Activated CD4-positive, alpha-beta memory T cell treated with anti-CD3 and anti-CD28 coated beads, Interleukin-2, amount 10 ng/mL, durations not matched to agents 7 days and 5 days (primary cell): ENCODE results near the gene TNS4. TPM values are rescaled to one million over a fixed set of nuclear protein-coding genes. Genes with fewer than 3 reads are reported as not detected.

ENCODE experiments used
- CTCF ChIA-PET: fragments of 350-600 bp; sonication (Branson Sonifier 250); formaldehyde crosslinking; loops from one replicate; lab custom pipeline; 2021; ENCODE audit warnings: antibody characterized with exemption, inconsistent platforms; lab: Charles Lee
- POLR2A ChIA-PET: fragments of 350-600 bp; sonication (Branson Sonifier 250); formaldehyde crosslinking; loops from one replicate; lab custom pipeline; 2021; ENCODE audit warnings: antibody characterized with exemption; lab: Charles Lee
- DNase-seq: peaks from one replicate; pipeline ENCODE4 v3.0.0-alpha.2; 2020
- H3K27ac Mint-ChIP-seq: one replicate; pipeline ENCODE4 v1.8.0; 2021; ENCODE audit warnings: mild to moderate bottlenecking, mixed read lengths
- H3K27me3 Mint-ChIP-seq: one replicate; pipeline ENCODE4 v1.8.0; 2021; ENCODE audit warnings: mixed read lengths
- H3K36me3 Mint-ChIP-seq: one replicate; pipeline ENCODE4 v1.8.0; 2021; ENCODE audit warnings: low read depth, mixed read lengths
- H3K4me1 Mint-ChIP-seq: one replicate; pipeline ENCODE4 v1.8.0; 2021; ENCODE audit warnings: mixed read lengths
- H3K4me3 Mint-ChIP-seq: one replicate; pipeline ENCODE4 v1.8.0; 2021; ENCODE audit warnings: mild to moderate bottlenecking, mixed read lengths
- H3K9me3 Mint-ChIP-seq: one replicate; pipeline ENCODE4 v1.8.0; 2021; ENCODE audit warnings: mixed read lengths
- total RNA-seq, 2 experiments: library from RNA; stranded (reverse); gene quantifications; one replicate each; pipeline ENCODE4 v1.2.3, GENCODE V29; 2021

The TNS4 gene
- total RNA-seq, 2 experiments from 2014 or later = 9.5 to 12.7 TPM

DNA sequence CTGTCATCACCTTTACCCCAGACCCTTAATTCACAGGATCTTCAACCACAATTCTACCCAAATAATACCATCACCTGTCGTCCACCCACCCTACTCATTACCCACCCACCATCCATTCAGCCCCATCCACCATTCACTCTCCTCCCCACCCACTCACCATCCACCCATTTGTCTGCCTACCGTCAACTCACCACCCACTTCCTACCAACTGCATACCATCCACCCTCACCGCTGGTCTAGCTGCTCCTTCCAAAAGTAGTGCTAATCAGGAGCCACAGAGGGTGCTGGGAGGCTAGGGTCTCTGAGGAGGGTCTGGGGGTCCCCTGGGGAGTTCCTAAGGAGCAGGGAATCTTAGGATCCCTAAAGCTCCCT lies 70.2 kb downstream of the TNS4 start:
- POLR2A ChIA-PET = interaction anchor here (1.0 kb wide), 1 partner anchor 14 kb away, joined by 3 read pairs; the partner anchor contains the start of gene TOP2A
- peaks cover 34% of the 10 kb centered on the region for H3K27me3 Mint-ChIP-seq

DNA sequence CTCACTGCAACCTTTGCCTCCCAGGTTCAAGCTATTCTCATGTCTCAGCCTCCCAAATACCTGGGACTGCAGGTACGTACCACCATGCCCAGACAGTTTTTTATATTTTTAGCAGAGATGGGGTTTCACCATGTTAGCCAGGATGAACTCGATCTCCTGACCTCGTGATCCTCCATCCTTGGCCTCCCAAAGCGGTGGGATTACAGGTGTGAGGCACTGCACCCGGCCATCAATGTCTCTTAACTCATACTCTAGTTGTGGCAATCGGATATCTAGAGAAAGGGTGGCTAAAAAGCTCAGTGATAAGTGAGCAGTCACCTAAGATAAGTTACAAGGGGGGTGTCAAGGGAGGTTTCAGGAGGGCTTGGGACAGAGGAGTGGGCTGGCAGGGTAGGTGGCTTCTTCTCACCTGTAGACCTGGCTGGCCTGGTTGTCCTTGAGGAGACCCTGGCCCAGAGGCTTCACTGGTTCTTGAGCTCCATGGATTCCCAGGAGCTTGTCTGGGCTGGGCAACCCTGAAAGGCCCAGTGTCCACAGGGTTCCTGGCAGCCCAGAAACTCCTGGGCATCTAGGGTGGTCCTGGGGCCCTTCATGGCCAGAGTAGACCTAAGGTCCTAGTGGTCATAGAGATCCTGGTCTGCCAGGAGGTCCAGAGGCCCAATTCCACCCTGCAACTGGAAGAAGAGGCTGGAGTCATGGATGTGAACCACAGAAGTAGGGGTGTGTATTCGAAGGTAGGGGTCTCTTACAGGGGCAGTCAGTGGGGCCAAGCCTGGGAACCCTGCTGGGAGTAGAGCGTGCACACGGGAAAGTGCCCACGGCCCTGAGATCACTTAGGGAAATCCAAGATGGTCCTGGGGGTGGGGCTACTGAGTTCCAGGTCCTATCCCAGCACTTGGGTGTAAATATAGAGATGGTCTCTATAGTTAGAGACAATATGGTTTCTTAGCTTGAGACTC lies 70.9 kb downstream of the TNS4 start:
- peaks cover 31% of the 10 kb centered on the region for H3K27me3 Mint-ChIP-seq
- POLR2A ChIA-PET = interaction anchor here (1.0 kb wide), 1 partner anchor 13 kb away, joined by 3 read pairs; the partner anchor contains the start of gene TOP2A

More for the DNA sequence above, 70.2 kb downstream of the TNS4 start:
- Mint-ChIP-seq H3K36me3 (no peaks in the 10 kb centered on the region), H3K27ac (no peak overlapping the region), H3K9me3 (no peaks in the 10 kb centered on the region), H3K4me3 (no peak overlapping the region), H3K4me1 (peaks cover 23% of the 10 kb centered on the region)
- CTCF ChIA-PET = interaction anchor here (1.8 to 2.2 kb wide), 2 partner anchors 15 to 102 kb away, joined by 5 to 9 read pairs; no protein-coding TSS in a partner anchor
- DNase-seq = no peak

DNA sequence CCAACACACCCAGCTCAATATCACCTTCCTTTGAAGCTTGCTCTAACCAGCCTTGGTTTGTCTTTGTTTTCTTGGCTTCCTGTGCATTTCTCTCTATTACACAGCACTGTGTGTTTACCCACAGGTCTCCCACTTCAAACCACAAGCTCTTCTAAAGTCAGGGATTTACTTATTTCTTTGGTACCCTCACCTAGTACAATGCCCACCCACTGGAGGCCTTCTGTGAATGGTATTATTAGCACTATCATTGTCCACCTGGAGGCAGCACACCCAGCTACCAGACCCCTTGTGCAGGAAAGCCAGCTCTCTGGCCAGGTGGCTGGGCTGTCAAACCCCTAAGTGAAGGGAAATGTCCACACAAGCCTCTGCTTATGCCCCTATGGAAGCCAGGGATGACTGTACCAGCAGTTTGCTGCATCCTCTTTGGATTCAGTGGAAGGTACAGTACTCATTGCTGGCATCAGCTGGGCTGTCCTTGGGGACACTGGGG lies 74.4 kb downstream of the TNS4 start:
- peak; percentile 35 for DNase-seq
- ChIA-PET CTCF (interaction anchor here (0.6 to 2.7 kb wide), 18 partner anchors 9 to 135 kb away, joined by 3 to 24 read pairs (median 6); partner anchors contain the start of gene TOP2A), POLR2A (interaction anchor here (0.7 to 3.2 kb wide), 16 partner anchors 10 to 133 kb away, joined by 3 to 64 read pairs (median 3); partner anchors contain the start of genes IGFBP4 and TOP2A)
- Mint-ChIP-seq H3K9me3 (no peaks in the 10 kb centered on the region), H3K4me1 (peaks cover 29% of the 10 kb centered on the region), H3K27me3 (peaks cover 31% of the 10 kb centered on the region), H3K36me3 (no peaks in the 10 kb centered on the region), H3K27ac (peak overlapping the region; percentile 67), H3K4me3 (no peak overlapping the region)

More for the DNA sequence above, 70.9 kb downstream of the TNS4 start:
- Mint-ChIP-seq H3K27ac (no peak overlapping the region), H3K4me3 (no peak overlapping the region), H3K36me3 (no peaks in the 10 kb centered on the region), H3K4me1 (peaks cover 30% of the 10 kb centered on the region), H3K9me3 (no peaks in the 10 kb centered on the region)
- CTCF ChIA-PET = interaction anchor here (0.7 to 2.2 kb wide), 3 partner anchors 14 to 126 kb away, joined by 4 to 9 read pairs (median 5); no protein-coding TSS in a partner anchor
- DNase-seq = no peak

Other genes with a start within 250 kb of the TNS4 start
- gene CDC6, start 213.7 kb downstream of the TNS4 start, total RNA-seq = 10 to 100 TPM; 67.5 to 69.9 TPM
- 10 to 100 TPM; 65.2 to 65.5 TPM for gene RARA, start 192.4 kb downstream of the TNS4 start, total RNA-seq
- gene GJD3, start 136.9 kb downstream of the TNS4 start, total RNA-seq = not detected
- 100 to 1,000 TPM; 361 to 373 TPM for gene TOP2A, start 83.7 kb downstream of the TNS4 start, total RNA-seq
- gene IGFBP4, start 58.2 kb downstream of the TNS4 start, total RNA-seq = 10 to 100 TPM; 27.1 to 28.4 TPM
- gene CCR7, start 63.8 kb upstream of the TNS4 start, total RNA-seq = 10 to 100 TPM; 43.3 to 44.6 TPM
- 100 to 1,000 TPM in 1 of 2 experiments, 10 to 100 TPM in 1; 96.7 to 102 TPM for gene SMARCE1, start 146.2 kb upstream of the TNS4 start, total RNA-seq
- gene KRT222, start 163.6 kb upstream of the TNS4 start, total RNA-seq = not detected
- not detected for gene KRT24, start 202.1 kb upstream of the TNS4 start, total RNA-seq